Right forelimb (tissue), 1 donor: ENCODE measurements around the gene SPN.
"Not testable (repeated sequence)": the region's sequence is repeated elsewhere in the genome, so short reads cannot be mapped to it uniquely, and the experiment has no call there.

Experiments used
- DNase-seq: peaks from one replicate; pipeline ENCODE4 v3.0.0-alpha.2; 2018

The SPN gene

GRCh38 chr16:29678691-29679267 lies 15.7 kb downstream of the SPN start, which contains the start of gene QPRT:
TSS of gene QPRT (plus strand) at chr16:29679180. CDS start at chr16:29679198, 18 bp downstream.
- peak; percentile 83 for DNase-seq

- DNase-seq: no peak
Measured at GRCh38 chr16:29680180-29680598, 17.1 kb downstream of the SPN start.

GRCh38 chr16:29683543-29684090 lies 20.6 kb downstream of the SPN start:
- no peak for DNase-seq

GRCh38 chr16:29684679-29685078 lies 21.6 kb downstream of the SPN start:
- no peak for DNase-seq

- no peak for DNase-seq
Measured at GRCh38 chr16:29686740-29687332, 23.8 kb downstream of the SPN start.

- no peak for DNase-seq
Measured at GRCh38 chr16:29687755-29688154, 24.7 kb downstream of the SPN start.

GRCh38 chr16:29688172-29688571 lies 25.1 kb downstream of the SPN start:
- DNase-seq: no peak

GRCh38 chr16:29689490-29690351 lies 26.7 kb downstream of the SPN start:
- DNase-seq: not testable (repeated sequence)

GRCh38 chr16:29692606-29693005 lies 29.6 kb downstream of the SPN start:
- DNase-seq: not testable (repeated sequence)

GRCh38 chr16:29694384-29695195 lies 31.5 kb downstream of the SPN start:
- peak; percentile 66 for DNase-seq

- DNase-seq: not testable (repeated sequence)
Measured at GRCh38 chr16:29695675-29696074, 32.6 kb downstream of the SPN start.

GRCh38 chr16:29696881-29697331 lies 33.9 kb downstream of the SPN start:
- no peak for DNase-seq

GRCh38 chr16:29697391-29697790 lies 34.3 kb downstream of the SPN start:
- no peak for DNase-seq

- DNase-seq: no peak
Measured at GRCh38 chr16:29698042-29698441, 35.0 kb downstream of the SPN start.

GRCh38 chr16:29698484-29699323 lies 35.7 kb downstream of the SPN start:
- no peak for DNase-seq

- DNase-seq: no peak
Measured at GRCh38 chr16:29699324-29700219, 36.5 kb downstream of the SPN start.

GRCh38 chr16:29700253-29700987 lies 37.4 kb downstream of the SPN start:
- DNase-seq: peak; percentile 70

GRCh38 chr16:29701214-29701555 lies 38.1 kb downstream of the SPN start:
- DNase-seq: no peak

- no peak for DNase-seq
Measured at GRCh38 chr16:29702269-29702668, 39.2 kb downstream of the SPN start.

GRCh38 chr16:29705030-29705429 lies 42.0 kb downstream of the SPN start:
- no peak for DNase-seq
